LNCAP (cell line): ENCODE measurements around the gene GBGT1.

Source experiments
- CTCF ChIP-seq: fragments of 450-650 bp; IDR thresholded peaks from 2 replicates; pipeline ENCODE4 v1.5.1; 2017; ENCODE audit warnings: mild to moderate bottlenecking

GBGT1 gene

GRCh38 chr9:133162861-133163503 is 732 bp downstream of the GBGT1 start:
- no peak for TF ChIP-seq CTCF

- no peak for TF ChIP-seq CTCF
Measured at GRCh38 chr9:133161547-133161950, 2.2 kb downstream of the GBGT1 start.

GRCh38 chr9:133160742-133161546 is 2.8 kb downstream of the GBGT1 start:
- TF ChIP-seq CTCF, result peak; percentile 80

GRCh38 chr9:133158695-133159094 is 5.0 kb downstream of the GBGT1 start:
- TF ChIP-seq CTCF, result no peak

GRCh38 chr9:133155156-133155555 is 8.6 kb downstream of the GBGT1 start:
- TF ChIP-seq CTCF, result no peak

GRCh38 chr9:133154097-133154989 is 9.4 kb downstream of the GBGT1 start:
- no peak for TF ChIP-seq CTCF
